Measurements from ENCODE around the gene LARP7.

DNA sequence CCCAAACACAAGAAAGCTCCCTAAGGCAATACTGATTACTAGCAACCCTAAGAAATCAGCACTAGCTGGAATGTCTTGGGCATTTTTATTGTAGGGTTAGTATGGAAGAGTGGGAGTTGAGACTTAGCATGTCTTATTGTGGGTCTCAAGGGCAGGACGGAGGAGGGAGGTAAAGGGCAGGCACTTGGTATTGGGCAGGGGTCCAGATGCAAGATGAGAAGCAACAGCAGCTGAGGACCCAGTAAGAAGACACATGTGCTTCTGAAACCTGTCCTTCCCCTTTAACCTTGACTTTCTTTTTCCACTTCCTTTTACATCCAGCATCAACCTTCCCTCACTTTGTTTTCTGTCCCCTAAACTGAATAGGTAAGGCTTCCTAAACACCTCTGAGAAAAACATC lies 37.4 kb downstream of the LARP7 start:
- TF ChIP-seq, protein P1, sequence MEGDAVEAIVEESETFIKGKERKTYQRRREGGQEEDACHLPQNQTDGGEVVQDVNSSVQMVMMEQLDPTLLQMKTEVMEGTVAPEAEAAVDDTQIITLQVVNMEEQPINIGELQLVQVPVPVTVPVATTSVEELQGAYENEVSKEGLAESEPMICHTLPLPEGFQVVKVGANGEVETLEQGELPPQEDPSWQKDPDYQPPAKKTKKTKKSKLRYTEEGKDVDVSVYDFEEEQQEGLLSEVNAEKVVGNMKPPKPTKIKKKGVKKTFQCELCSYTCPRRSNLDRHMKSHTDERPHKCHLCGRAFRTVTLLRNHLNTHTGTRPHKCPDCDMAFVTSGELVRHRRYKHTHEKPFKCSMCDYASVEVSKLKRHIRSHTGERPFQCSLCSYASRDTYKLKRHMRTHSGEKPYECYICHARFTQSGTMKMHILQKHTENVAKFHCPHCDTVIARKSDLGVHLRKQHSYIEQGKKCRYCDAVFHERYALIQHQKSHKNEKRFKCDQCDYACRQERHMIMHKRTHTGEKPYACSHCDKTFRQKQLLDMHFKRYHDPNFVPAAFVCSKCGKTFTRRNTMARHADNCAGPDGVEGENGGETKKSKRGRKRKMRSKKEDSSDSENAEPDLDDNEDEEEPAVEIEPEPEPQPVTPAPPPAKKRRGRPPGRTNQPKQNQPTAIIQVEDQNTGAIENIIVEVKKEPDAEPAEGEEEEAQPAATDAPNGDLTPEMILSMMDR (IDR thresholded peaks at IDR 0.05), result no peak
- TF ChIP-seq POLR2A (IDR thresholded peaks at IDR 0.05), result no peak

Data from Peyer's patch (tissue), 4 donors.